LoVo (cell line): Measurements from ENCODE around the gene RUVBL2.

Source experiments
- DNase-seq: peaks from one replicate; pipeline ENCODE4 v3.0.0-alpha.2; 2016; ENCODE audit warnings: low spot score

Gene RUVBL2

DNA sequence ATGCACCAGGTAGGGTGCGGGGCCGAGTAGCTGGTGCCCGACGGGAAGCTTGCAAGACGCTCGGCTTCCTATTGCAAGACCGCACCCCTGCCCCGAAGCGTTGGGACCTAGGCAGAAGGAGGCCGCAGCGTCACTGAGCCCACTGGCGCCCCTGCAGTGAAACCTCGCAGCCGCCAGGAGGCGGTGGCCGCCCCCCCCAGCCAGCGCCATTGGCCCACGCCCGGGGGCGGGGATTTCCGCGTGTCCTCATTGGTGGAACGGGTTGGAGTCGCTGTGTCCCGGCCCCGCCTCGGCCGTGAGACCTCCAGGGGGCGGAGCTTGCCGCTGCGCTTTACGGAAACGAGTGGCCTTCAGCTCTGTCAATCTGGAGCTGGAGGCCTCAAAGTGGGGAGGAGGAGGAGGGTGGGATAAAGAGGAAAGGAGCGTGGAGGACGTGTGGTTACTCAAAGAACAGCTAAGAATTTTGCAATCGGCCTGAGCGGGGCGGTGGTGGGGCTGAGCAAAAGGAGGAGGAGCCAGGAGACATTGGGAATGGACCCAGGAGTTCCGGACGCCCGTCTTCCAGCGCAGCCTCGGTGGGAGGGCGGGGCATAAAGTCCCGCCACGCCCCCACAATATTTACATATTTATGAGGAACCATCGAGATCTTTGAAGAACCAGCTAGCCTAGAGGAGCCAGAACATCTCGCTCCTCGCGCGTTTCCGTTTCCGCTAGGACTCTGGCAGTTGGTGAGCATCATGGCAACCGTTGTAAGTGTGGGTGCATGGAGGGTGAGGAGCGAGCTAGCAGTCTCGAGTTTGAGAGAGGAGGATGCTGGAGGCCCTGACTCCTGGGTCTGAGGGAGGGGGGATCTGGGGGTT lies at the start of gene RUVBL2, which contains the start of gene GYS1:
Gene RUVBL2, plus strand, starts transcription at position 713 of the 860 bp plus-strand sequence. Its CDS starts 25 bp downstream, at position 738.
Gene GYS1, minus strand, starts transcription at position 135 of the 860 bp plus-strand sequence. CDS start 197 bp downstream, outside the sequence.
- peak; percentile 99 for DNase-seq

DNA sequence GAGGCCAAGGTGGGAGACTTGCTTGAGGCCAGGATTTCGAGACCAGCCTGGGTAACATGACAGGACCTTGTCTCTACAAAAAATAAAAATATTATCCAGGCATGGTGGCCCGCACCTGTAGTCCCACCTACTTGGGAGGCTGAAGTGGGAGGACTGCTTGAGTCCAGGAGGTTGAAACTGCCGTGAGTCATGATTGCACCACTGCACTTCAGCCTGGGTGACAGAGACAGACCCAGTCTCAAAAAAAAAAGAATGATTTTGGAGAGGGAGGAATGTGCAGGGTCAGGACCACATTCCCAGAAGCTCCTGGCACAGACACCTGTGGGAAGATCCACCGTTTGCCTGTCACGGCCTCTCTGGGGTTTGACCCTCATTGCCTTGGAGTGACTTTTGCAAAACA lies 48.3 kb upstream of the RUVBL2 start:
- DNase-seq = no peak

DNA sequence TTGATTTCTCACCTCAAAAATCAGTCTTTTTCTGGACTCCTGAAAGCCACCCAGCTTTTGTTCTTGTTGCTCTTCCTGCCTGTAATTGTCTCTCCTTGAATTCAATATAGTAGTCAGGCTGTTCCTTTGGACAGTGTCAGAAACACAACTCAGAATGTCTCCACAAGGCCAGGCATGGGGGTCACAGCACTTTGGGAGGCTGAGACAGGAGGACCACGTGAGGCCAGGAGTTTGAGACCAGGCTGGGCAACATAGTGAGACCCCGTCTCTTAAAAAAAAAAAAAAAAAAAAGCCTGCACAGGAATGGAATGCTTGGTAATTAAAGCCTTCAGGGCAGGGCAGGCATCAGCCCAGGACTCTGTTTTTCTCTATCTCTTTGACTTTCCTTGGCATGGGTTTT lies 47.9 kb upstream of the RUVBL2 start:
- DNase-seq = no peak

- DNase-seq = no peak
Measured at GRCh38 chr19:48946463-48947257, 47.0 kb upstream of the RUVBL2 start.

DNA sequence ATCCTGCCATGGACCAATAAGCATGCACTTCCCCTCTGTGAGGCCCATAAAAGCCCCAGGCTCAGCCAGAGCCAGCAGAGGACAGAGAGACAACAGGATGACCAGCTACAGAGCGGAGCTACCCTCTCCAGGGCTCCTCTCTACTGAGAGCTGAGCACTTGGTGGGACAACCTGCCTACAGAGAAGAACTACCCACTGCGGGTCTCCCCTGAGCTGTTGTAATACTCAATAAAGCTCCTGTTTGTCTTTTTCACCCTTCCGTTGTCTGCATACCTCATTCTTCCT lies 46.5 kb upstream of the RUVBL2 start:
- DNase-seq = no peak

DNA sequence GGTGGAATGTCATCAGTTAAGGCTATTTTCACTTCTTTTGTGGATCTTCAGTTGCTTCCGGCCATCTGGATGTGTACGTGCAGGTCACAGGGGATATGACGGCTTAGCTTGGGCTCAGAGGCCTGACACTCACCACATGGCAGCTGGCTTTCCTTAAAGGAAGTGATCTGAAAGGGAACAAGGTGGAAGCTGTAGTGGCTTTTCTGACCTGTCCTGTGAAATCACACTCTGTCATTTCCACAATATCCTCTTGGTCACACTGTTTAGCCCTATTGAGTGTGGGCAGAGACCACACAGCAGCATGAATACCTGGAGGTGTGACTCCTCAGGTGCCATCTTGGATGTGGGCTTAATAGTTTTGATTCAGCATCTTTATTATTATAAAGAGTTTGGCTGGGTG lies 43.5 kb upstream of the RUVBL2 start:
- DNase-seq = no peak

DNA sequence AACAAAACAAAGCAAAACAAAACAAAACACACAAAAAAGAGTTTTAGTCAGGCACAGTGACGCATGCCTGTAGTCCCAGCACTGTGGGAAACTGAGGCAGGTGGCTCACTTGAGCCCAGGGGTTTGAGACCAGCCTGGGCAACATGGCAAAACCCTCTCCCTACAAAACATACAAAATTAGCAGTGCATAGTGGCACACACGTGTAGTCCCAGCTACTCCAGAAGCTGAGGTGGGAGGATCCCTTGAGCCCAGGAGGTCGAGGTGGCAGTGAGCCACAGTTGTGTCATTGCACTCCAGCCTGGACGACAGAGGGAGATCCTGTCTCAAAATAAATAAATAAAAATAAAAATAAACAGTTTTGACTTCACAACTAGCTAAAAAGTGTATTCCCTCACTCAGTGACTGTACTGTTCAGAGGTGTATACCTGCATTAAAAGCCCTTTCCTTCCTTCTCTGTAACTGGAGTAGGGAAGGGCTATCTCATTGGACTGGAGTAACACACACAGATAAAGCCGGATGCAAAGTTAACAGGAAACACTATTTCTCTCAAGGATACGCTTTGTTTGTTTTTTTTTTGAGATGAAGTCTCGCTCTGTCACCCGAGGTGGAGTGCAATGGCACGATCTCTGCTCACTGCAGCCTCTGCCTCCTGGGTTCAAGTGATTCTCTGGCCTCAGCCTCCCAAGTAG lies 42.7 kb upstream of the RUVBL2 start:
- no peak for DNase-seq

DNA sequence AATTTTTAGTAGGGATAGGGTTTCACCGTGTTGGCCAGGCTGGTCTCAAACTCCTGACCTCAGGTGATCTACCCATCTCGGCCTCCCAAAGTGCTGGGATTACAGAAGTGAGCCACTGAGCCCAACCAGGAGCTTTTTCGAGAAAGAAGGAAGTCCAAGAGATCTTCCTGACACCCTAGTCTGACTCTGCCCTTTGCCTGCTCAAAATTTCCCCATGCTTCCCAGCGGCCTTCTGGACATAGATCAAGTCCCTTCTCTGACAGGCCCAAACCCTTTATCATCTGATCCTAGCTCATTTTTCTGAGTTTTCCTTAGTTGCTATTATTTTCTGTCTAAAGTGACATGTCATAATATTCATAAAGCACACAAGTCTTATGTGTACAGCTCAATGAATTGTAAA lies 40.5 kb upstream of the RUVBL2 start:
- DNase-seq = no peak

- DNase-seq = no peak
Measured at GRCh38 chr19:48953990-48954594, 39.6 kb upstream of the RUVBL2 start.

- peak; percentile 95 for DNase-seq
Measured at GRCh38 chr19:48954595-48955307, 38.9 kb upstream of the RUVBL2 start, which contains the start of gene BAX. TSS of gene BAX (plus strand) at chr19:48954875. CDS start at chr19:48954929, 54 bp downstream.

DNA sequence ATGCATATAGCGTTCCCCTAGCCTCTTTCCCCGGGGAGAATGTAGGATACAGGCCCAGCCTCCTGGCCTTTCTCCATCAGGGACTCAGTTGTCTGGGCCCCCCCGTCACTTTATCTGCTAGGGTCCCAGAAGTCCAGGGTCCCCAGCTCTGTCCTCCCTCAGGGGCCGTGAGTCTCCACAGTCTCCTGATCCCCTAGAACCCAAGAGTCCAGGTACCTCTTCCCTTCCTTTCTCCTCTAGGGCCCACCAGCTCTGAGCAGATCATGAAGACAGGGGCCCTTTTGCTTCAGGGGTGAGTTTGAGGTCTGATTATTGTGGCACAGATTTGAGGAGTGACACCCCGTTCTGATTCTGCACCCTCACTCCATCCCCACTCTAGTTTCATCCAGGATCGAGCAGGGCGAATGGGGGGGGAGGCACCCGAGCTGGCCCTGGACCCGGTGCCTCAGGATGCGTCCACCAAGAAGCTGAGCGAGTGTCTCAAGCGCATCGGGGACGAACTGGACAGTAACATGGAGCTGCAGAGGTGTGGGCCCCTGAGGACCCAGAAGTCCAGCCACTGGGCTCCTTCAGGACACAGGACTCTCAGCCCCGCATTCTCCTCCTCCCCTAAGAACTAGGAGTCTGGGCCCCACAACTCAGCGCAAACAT lies 38.3 kb upstream of the RUVBL2 start:
- DNase-seq = no peak

DNA sequence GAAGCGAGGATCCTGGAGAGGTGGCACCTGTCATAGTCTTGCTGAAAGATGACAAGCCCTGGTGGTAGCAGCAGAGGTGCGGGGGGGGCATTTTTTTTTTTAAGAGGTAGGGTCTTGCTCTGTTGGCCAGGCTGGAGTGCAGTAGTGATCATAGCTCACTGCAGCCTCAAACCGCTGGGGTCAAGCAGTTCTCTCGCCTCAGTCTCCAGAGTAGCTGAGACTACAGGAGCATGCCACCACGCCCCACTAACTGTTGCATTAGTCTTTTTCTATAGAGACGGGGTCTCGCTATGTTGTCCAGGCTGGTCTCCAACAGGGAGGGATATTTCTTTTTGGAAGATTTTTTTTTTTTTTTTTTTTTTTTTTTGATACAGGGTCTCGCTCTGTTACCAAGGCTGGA lies 35.7 kb upstream of the RUVBL2 start:
- DNase-seq = no peak

GRCh38 chr19:48959341-48960239 lies 34.1 kb upstream of the RUVBL2 start:
- DNase-seq = no peak

DNA sequence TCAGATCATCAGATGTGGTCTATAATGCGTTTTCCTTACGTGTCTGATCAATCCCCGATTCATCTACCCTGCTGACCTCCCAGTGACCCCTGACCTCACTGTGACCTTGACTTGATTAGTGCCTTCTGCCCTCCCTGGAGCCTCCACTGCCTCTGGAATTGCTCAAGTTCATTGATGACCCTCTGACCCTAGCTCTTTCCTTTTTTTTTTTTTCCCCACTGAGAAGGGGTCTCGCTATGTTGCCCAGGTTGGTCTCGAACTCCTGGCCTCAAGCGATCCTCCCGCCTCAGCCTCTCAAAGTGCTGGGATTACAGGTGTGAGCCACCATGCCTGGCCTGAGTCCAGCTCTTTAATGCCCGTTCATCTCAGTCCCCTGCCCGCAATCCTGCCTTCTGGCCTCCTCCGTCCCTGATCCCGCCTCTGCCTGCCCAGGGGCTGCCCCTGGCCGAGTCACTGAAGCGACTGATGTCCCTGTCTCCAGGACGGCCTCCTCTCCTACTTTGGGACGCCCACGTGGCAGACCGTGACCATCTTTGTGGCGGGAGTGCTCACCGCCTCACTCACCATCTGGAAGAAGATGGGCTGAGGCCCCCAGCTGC lies 32.5 kb upstream of the RUVBL2 start:
- no peak for DNase-seq

- no peak for DNase-seq
Measured at GRCh38 chr19:48961673-48962028, 32.0 kb upstream of the RUVBL2 start.

GRCh38 chr19:48962029-48962848 lies 31.4 kb upstream of the RUVBL2 start:
- peak; percentile 68 for DNase-seq

- DNase-seq = no peak
Measured at GRCh38 chr19:48962849-48963165, 30.9 kb upstream of the RUVBL2 start.

- DNase-seq = peak; percentile 51
Measured at GRCh38 chr19:48963371-48964204, 30.1 kb upstream of the RUVBL2 start.
